Measurements from ENCODE around the gene PSMD6.

- no peak for TF ChIP-seq SIN3A (IDR thresholded peaks at IDR 0.05; ENCODE audit: borderline replicate concordance, insufficient read depth, low read length)
- TF ChIP-seq POLR2AphosphoS5 (IDR thresholded peaks at IDR 0.05; ENCODE audit: low read depth, low read length) = no peak
- TF ChIP-seq FOXP2 (optimal IDR thresholded peaks at IDR 0.05; ENCODE audit: borderline replicate concordance, extremely low read depth, extremely low read length, insufficient read depth) = no peak
- no peak for TF ChIP-seq TAF1 (IDR thresholded peaks at IDR 0.05; ENCODE audit: borderline replicate concordance, insufficient read depth, low read length)
- TF ChIP-seq REST (IDR thresholded peaks at IDR 0.05; ENCODE audit: insufficient read depth in 1 of 2, low read depth in 2 of 2, low read length in 2 of 2) = no peak
Observed at GRCh38 chr3:64063983-64064438, 40.7 kb upstream of the PSMD6 start.

Data from PFSK-1 (cell line).